NK-92 treated with Interleukin-12 subunit alpha and Interleukin-12 subunit beta, amount 100 ng/mL, for 24 hours (cell line): Measurements from ENCODE around the gene LMNA.
"Not testable (repeated sequence)": the region's sequence is repeated elsewhere in the genome, so short reads cannot be mapped to it uniquely, and the experiment has no call there.

ENCODE experiments used
- DNase-seq: peaks from one replicate; lab custom pipeline; 2025; lab: John Stamatoyannopoulos, UW

The LMNA gene

DNA sequence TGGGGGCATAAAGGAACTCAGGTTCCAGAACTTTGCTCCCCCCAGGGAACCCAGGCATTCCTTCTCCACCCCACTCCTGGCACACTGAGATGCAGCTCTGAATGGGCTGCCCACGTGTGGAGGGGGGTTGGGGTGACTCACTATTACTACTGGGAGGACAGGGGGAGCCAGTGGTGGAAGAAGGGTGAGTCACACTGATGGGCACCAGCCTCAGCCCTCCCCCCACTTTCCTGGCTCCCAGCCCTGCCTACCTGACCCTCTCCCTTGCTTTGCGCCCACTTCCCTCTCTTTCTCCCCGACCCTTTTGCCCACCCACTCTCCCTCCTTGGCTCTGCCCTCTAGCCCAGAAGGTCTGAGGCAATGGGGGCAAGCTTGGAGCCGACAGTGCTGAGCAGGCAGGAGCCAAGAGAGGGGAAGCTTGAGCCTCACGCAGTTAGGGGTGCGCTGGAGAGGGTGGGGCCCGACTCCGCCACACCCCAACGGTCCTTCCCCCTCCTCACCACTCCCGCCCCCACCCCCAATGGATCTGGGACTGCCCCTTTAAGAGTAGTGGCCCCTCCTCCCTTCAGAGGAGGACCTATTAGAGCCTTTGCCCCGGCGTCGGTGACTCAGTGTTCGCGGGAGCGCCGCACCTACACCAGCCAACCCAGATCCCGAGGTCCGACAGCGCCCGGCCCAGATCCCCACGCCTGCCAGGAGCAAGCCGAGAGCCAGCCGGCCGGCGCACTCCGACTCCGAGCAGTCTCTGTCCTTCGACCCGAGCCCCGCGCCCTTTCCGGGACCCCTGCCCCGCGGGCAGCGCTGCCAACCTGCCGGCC lies at the start of gene LMNA:
LMNA (plus strand) TSS at position 611 of the 818 bp plus-strand sequence. CDS start 208 bp downstream, outside the sequence.
- DNase-seq, result peak; percentile 76

DNA sequence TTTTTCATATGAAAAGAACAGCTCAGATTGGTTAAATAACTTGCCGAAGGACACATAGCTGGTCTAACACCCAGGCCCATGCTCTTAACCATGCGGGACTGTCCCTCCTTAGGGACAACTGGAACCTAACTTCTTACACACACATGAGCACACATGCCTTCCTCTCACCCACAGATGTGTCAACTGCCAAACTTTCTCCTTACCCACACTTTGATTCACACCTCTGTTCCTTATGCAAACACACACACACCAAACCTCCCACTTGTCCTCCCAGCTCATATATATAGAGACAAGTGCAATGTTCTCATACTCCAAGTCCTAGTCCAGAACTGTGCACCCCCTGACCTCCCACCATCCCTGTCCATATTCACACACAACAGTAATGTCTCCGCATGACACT lies 49.3 kb upstream of the LMNA start:
- DNase-seq, result no peak

DNA sequence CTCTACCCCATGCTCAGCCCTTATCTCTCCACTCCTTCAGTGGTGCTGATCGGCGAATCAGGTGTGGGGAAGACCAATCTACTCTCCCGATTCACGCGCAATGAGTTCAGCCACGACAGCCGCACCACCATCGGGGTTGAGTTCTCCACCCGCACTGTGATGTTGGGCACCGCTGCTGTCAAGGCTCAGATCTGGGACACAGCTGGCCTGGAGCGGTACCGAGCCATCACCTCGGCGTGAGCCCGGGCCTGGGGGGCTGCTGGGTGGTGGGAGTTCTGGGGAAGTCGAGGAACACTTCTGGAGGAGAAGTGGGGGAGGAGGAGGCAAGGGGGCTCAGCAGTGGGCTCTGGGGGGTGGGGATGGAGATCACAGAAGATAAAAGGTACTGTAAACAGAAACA lies 48.6 kb upstream of the LMNA start:
- no peak for DNase-seq

DNA sequence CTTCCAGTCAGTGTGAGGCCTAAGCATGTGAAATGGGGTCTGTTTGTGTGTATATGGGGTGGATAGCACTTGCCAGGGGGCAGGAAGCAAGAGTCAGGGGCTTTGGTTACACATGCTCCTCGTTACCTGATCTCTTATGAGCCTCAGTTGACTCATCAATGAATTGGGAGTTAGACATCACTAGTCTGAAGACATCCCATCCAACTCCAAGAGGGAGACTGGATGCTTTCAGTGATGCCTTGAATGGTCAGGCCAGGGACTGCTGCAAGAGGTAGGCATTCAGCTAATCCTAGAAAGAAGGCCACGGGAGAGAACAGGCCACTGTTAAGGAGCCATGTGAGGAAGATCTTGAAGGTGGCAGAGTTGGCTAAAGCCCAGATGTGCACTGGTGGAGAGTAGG lies 47.2 kb upstream of the LMNA start:
- no peak for DNase-seq

DNA sequence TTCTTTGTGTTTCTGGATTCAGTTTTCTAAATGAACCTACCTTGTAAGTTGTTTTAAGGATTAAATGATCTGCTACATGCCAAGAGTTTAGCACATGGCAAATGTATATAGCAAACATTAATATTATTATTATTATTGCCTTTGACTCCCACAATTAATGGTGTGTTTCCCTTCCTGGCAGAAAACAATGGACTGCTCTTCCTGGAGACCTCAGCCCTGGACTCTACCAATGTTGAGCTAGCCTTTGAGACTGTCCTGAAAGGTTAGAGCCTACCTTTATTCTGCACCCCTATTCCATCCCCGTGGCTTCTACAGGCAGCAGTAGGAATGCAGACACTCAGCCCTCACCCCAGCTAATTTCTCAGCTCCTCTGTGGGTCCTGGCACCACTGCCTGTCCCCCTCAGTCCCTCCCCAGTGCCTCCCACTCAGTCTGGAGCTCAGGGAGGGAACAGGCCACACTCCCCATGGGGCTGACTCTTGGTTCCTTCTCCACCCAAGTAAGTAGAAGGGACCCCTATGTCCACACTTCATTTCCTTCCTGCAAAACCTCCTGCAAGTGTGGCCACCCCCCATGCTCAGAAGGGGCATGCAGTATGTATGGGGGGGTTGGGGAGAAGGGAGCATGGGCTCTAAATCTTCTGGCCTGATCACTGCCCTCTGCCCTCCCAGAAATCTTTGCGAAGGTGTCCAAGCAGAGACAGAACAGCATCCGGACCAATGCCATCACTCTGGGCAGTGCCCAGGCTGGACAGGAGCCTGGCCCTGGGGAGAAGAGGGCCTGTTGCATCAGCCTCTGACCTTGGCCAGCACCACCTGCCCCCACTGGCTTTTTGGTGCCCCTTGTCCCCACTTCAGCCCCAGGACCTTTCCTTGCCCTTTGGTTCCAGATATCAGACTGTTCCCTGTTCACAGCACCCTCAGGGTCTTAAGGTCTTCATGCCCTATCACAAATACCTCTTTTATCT lies 44.7 kb upstream of the LMNA start:
- no peak for DNase-seq

DNA sequence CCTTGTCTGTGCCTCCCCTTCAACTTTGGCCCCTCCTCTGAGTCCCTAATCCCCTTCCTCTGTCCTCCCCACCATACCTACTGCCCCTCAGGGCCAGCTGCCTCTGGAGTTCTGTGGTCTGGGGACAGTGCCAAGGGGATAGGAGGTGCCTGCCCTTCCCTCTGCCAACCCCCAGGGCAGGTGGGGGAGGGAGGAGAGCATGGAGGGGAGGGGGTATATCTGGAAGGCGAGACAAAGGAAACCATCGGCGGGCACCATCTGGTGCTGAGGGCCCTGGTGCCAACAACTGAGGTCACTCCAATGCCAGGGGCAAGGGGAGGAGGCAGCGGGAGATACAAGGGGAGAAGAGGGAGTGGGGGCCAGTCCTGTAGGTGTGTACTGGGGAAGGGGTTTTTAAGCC lies 44.0 kb upstream of the LMNA start:
- DNase-seq, result no peak

DNA sequence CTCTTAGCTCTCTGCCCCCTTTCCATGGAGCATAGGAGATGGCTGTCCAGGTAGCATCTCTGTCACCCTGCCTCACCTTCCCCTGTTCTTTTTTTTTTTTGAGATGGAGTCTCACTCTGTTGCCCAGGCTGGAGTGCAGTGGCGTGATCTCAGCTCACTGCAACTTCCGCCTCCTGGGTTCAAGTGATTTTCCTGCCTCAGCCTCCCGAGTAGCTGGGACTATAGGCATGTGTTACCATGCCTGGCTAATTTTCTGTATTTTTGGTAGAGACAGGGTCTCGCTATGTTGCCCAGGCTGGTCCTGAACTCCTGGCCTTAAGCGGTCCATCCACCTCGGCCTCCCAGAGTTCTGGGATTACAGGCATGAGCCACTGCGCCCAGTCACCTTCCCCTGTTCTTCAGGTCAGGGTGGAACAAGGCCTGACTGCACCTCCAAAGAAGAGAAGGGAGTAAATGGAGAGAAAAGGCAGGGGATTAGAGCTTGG lies 43.1 kb upstream of the LMNA start:
- DNase-seq, result not testable (repeated sequence)

DNA sequence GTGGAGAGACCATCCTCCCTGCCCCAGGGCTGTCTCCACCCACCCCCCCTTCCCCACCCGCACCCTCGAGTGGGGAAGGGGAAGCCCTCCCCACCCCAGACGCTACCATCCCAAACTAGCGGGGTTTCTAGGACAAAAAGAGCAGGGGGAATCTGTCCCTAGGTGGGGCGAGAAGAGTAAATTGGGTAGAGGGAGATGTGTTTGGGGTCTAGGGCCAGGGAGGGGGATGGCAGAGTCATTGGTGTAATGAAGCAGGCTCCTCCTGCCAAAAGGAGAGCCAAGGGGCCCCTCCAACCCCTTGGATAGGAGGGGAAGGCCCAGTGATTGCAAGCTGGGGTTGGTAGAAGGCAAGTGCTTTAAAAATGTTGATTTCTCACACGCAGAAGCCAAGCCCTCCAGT lies 42.3 kb upstream of the LMNA start:
- DNase-seq, result no peak

DNA sequence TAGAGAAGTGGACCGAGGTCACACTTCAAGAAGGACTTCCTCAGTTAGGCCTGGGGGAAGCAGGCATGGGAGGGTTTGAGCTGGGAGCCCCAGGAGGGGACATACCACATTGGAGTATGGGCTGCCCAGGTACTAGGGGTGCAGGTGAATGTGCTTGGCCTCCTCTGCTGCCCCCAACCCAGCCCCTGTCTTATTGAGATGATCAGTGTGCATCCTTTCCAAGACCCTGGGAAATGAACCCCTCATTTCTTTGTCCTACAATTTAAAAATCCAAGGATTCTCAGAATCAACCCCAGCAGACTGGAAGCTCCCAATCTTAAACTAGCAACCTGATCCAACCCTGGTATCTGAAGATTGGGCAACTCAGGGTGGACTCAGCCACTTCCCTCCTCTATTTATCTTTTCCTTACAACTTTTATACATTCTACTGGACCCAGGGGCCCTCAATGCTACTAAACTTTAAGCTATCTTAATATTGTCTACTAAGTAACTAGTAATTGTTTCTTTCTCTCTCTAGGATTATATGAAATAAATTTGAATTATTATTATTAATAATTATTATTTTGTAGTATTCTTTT lies 41.3 kb upstream of the LMNA start:
- DNase-seq, result no peak

DNA sequence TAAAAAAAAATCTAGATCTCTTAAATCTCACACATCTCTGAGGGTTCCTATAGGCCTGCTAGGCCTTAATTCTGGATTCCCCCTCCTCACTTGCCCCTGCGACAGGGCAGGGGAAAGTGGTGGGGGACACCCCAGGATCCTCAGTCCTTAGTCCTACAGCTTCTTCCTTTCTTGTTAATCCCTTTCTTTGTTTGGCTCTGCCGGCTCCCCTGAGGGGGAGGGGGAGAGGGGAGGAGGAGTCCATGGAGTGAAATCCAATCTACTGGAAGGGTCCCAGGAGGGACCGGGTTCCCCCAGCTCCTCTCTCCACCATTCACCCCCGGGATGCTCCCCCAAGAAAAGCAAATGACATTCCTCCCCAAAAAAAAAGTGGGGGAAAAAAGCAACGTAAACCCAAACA lies 40.8 kb upstream of the LMNA start:
- DNase-seq, result no peak

DNA sequence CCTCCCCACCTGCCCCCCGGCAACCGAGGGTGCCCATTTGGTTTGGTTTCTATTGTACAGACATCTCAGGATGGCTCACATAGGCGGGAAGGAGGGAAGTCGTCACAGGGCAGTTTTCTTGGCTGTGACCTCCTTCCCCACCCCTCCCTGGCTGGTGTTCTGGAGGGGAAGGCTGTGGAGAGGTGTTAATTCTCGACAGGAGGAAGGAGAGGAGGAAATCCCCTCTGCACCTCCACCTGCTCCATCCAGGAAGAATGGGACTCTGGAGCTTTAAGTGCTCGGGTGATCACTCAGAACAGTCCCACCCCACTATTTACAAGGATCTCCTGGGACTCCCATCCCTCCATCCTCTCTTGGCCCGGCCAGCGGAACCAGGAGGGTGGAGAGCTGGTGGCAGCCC lies 39.9 kb upstream of the LMNA start:
- DNase-seq, result no peak

DNA sequence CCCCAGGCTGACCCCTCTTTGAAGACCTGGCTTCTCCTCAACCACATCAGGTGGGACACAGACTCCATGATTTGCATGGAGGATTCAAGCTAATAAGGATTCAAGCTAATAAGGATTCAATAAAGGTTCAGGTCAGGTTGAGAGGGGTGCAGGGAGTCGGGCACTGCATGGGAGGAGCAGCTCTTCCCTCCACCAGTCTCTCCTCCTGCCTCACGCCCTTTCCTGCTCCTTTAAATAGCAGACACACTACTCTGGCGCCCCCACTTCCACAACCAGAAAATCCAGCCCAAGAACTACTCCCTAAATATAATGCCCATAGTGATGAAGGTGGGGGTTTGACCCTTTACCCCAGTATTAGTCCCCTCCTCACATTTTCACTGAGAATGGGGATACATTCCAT lies 39.3 kb upstream of the LMNA start:
- no peak for DNase-seq

DNA sequence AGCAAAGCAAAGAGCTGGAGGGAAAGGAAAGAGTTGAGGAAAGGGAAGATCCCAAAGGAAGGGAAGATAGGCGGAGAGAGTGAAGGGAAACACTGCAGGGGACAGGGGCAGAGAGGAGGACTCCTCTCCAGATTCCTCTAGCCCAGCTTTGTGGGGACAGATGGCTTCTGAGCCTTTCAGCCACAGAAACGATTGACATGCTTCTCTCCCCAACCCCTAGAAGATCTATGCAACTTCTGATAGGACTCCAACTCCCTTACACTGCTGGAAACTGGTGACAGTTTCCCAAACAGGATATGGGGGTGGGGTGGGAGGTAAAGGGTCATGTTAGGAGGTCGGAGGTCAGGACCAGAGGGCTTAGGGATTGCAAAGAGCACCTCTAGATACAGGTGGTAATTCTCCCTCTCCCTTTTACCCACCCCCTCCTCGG lies 38.7 kb upstream of the LMNA start:
- DNase-seq, result no peak

DNA sequence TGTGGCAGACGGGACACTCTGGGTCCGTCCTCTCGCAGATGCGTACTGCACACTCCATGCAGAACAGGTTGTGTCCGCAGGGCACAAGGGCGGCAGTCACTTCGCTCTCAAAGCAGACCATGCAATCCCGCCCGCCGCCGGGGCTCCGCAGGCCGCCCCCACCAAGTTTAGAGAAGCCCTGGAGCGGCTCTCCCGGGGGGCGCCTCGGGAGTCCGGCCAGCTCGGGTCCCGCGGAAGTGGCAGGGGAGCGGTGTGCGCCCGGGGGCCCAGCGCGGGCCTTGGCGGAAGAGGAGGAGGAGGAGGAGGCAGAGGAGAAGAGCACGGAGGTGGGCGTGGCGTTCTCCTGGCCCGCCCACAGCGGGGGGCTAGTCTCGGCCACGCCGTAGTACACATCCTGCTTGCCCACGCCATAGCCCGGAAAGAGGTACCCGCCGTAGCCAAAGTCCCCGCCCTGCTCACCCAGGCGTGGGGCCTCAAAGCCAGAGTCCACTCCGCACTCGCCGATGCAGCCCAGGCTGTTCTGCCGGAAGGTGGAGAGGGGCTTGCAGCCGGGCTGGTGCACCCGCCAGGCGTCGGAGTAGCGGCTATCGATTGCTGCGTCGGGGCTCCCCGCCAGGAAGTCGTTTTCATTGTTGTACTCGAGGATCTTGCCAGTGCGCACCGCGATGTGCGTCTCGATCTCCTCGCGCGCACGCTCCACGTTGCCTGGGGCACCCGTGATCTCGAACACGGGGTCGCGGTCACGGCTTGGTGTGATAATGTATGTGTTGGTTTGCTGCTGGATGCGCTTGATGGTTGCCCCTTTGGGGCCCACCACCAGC lies 37.7 kb upstream of the LMNA start:
- DNase-seq, result no peak

DNA sequence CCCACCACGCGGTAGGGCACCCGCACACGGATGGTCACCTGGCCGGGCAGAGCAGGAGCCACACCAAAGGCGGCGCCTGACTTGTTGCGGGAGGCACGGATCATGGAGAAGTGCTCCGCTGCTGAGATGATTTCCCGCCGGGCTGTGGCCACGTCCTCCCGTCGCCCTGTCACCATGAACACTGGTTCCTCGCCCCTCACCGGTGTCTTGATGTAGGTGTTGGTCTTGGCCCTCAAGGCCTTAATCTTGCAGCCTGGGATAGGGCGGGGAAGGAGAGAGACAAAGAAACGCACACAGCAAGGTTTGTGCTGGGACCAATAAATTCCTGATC lies 37.1 kb upstream of the LMNA start:
- no peak for DNase-seq

DNA sequence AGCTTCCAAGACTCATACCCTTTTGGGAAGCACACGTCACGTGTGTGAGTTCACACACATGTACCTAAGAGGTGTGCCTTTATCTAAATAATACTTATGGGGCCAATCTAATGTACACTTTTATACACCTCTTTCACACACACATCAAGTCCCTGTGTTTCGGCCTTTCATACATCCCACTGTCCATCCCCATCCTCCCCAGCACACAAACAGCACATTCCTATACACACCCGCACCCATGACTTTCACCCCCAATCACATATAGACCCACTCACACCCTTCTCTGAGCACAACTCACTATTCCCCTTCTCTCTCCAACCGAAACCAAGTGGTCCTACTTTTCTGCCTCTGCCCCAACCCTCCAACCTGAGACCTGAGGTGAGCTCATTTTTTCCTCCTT lies 35.8 kb upstream of the LMNA start:
- no peak for DNase-seq

DNA sequence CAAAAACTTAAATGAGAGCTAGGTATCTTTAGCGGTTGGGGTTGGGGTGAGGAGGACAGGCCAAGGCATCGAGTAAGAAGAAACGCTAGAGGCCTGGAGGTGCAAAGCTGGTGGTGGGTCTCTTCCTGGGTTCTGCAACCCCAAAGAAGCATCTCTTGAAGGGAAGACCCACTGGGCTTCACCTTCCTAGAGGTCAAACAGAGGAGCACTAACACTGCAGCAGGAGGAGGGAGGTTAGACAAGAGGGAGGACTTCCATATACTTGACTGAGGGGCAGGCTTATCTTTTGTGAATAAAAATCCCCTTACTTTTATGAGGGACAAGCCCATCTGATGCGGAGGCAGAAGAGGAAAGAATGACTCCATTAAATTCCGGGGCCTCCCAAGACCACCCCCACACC lies 34.7 kb upstream of the LMNA start:
- DNase-seq, result no peak

DNA sequence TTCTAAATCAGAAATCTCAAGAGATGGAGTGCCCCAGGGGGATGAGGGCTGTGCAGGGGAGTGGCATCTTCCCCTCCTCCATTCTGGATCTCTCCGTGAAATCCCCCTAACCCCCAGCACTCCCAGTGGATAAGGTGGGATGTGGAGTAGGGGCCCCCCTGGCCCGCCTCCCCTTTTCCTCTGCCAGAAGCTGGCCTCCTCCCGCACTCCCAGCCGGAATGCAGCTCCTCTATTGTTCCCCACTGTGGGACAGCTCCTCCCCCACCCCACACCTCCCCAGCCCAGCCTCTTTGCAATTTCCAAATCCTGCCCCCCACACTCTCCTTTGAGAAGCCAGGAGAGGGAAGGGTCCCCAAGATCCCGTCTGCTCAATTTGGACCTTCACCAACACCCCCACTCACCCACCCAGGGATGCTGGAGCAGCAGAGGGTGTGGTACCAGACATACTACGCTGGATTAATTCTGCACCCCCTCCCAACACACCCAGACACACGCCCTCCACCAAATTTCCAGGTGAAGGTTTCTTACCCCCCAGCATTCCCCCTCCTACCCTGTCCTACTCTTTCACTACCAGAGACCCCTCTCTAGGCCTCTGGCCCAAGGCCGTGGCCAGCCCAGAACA lies 34.2 kb upstream of the LMNA start:
- DNase-seq, result no peak

DNA sequence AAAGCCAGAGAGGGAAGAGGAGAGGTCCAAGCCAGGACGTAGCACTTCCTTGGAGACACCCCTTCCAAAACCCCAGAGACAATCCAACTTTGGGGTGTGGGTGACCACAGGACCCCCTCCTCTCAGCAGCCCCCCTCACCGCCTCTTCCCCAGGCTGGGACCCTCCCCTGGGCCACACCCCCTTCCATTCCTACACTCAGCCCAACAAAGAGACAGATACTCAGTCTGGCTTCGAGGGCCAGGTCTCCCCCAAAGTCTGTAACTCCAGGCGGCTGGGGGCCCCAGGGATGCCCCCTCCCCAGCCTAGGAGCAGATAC lies 33.7 kb upstream of the LMNA start:
- DNase-seq, result no peak

DNA sequence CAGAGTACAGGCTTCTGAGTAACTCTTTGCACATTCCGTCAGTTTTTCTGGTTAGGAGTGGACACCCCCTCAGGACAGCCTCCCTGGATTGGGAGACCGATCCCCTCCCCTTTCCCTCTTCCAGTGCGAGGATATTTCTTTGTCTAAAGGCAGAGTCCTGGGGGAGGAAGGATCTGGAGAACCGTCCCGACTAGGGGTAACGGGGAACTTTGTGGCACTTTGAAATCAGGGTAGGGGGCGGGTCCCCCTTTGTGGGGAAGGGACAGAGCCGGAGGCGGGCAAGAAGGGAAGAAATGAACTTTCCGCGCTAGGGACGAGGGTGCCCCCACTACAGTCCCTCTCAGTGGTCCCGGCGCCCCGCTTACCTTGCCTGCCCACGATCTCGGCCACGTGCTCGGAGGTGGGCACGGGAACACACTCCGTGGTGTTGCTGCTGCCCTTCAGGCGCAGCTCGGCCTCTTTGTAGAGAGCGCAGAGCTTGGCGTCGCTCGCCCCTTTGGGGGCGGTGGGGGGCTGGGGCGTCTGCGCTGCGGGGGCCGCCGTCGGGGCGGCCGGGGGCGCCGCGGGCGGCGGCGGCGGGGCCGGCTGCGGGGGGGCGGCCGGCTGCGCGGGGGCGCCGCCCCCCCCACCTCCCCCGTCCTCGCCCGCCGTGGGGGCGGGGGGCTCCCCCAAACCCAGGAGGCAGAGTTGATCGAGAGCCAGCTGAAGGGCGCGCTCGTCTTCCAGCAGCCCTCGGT lies 33.2 kb upstream of the LMNA start:
- DNase-seq, result no peak

DNA sequence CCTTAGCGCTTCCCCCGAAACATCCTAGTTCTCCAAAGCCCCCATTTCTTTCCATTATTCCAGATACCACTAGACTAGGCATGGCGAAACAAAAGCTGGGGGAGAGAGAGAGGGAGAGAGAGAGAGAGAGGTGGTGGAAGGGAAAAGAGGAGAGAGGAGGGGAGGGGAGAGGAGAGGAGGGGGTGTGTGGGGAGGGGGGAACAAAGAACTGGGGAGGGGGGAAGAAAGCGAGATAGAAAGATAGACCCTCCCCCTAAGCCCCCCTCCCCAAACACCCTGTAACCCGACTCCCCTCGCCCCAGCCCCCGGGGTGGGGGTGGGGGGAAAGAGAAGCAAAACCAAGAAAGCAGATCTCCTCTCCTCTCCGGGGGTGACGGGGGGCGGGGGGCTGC lies 32.6 kb upstream of the LMNA start:
- no peak for DNase-seq
